Heart right ventricle (tissue), 16 donors: ENCODE measurements around the gene ACBD5. TPM values are rescaled to one million over a fixed set of nuclear protein-coding genes. Genes with fewer than 3 reads are reported as not detected.
A peak's percentile ranks its signal among the peaks of the same experiment; 100 is the strongest.

Experiments used
- ATAC-seq, 8 donors: fragments of 200-7000 bp; cut with Tn5 transposase; one replicate each; pipeline ENCODE4 v1.9.1; 2020; ENCODE audit warnings: mild to moderate bottlenecking in 8 of 8, moderate library complexity in 8 of 8, moderate number of reproducible peaks in 1 of 8
- DNase-seq, 2 donors: peaks; one replicate each; pipeline ENCODE4 v3.0.0-alpha.2; 2020
- H3K27ac ChIP-seq, 10 donors: fragments of 200-600 bp; sonication (generic) in 2 of 10; one replicate each; pipeline versions ENCODE4 v1.5.0 to v1.8.0; 2020 to 2022; ENCODE audit warnings: mild to moderate bottlenecking in 3 of 10
- H3K27me3 ChIP-seq, 7 donors: fragments of 200-600 bp; one replicate each; pipeline ENCODE4 v1.8.0; 2021 to 2022; ENCODE audit warnings: mild to moderate bottlenecking in 2 of 7
- H3K36me3 ChIP-seq, 9 donors: fragments of 200-600 bp; sonication (generic) in 1 of 9; one replicate each; pipeline versions ENCODE4 v1.5.0 to v1.8.0; 2020 to 2022; ENCODE audit warnings: mild to moderate bottlenecking in 2 of 9
- H3K4me1 ChIP-seq, 9 donors: fragments of 200-600 bp; sonication (generic) in 1 of 9; one replicate each; pipeline versions ENCODE4 v1.5.0 to v1.8.0; 2020 to 2022; ENCODE audit warnings: mild to moderate bottlenecking in 4 of 9
- H3K4me3 ChIP-seq, 10 donors: fragments of 200-600 bp; sonication (generic) in 2 of 10; one replicate each; pipeline versions ENCODE4 v1.5.0 to v1.8.0; 2020 to 2022; ENCODE audit warnings: mild to moderate bottlenecking in 7 of 10, moderate library complexity in 2 of 10
- H3K9me3 ChIP-seq, 11 donors: fragments of 200-600 bp in 10 of 11; sonication (generic) in 2 of 11; one replicate each; pipeline versions ENCODE4 v1.5.0 to v1.8.0; 2013 to 2022; ENCODE audit warnings: mild to moderate bottlenecking in 2 of 11, control low read depth in 1 of 11, moderate library complexity in 1 of 11
- WGBS, 2 donors: extraction: QIAGEN DNeasy Blood & Tissue Kit; methylation state at CpG; one replicate each; pipeline ENCODE4 v1.1.7; 2013; ENCODE audit warnings: inconsistent platforms in 1 of 2; 5-methylcytosine and 5-hydroxymethylcytosine counted together
- intact Hi-C, 10 donors: fragments of 100-400 bp; cut with DNase I; formaldehyde crosslinking; loops; one replicate each; pipeline versions ENCODE4 v1.11.1 to v1.14.2; 2022
- polyA plus RNA-seq, 2 donors: library from polyadenylated mRNA; stranded (reverse); fragments of 200-250 nt; gene quantifications; one replicate each; pipeline ENCODE4 v1.2.3, GENCODE V29; 2013
- total RNA-seq, 10 donors: library from RNA; stranded (reverse); fragmentation: NEBNext Ultra II Directional in 3 of 10; extraction: Animal tissue kit (Norgen Biotek cat#: 25700) in 3 of 10; gene quantifications; one replicate each; pipeline versions ENCODE4 v1.2.1 to v1.2.4, GENCODE V29; 2021 to 2023
- TF ChIP-seq, protein P1 (sequence below), 9 donors: fragments of 200-600 bp; sonication (generic) in 2 of 9; IDR thresholded peaks; one replicate each; pipeline versions ENCODE4 v1.5.0 to v1.8.0; 2021 to 2022; ENCODE audit warnings: antibody characterized with exemption in 9 of 9, mild to moderate bottlenecking in 5 of 9, moderate library complexity in 1 of 9
- donor health status: Arrhythmogenic right ventricular cardiomyopathy.
- donor health status: ischemic (EF 13 %, LVEDD 7.1; RV severe dilation, severe dysfunction).
- donor health status: healthy with polysubstance abuse.
- donor health status: DM: no; HTN: yes; CAD: no.
- donor health status: DM: no; HTN: no; CAD: no.
- donor health status: ischemic (EF 25% LVEDD 6.9; RV normal size, moderate dysfunction).
- donor health status: ischemic (EF 25% LVEDD 5.7; RV mildly dilated, moderate dysfunction).
- donor health status: healthy.
- donor health status: DM: yes; HTN: yes; CAD: no.
- donor health status: Ischemic cardiomyopathy.
- donor health status: ischemic (EF 35%, LVEDD 5.7; RV mildly dilated, moderate dysfunction).
- donor health status: nonischemic (EF 11% LVEDD 7.7; RV severe dilation, severe dysfunction).
- donor health status: DM: yes; HTN: yes; CAD: no.
- donor health status: PGD.
- donor health status: ischemic (EF 29% LVEDD 5.4; RV normal size, mild dysfunction).
- donor health status: nonischemic (EF 23%, LVEDD 6.1; RV moderate dilation, normal function).

Gene ACBD5
- total and polyA plus RNA-seq, 12 donors: 14.6 to 93.3 (median 72.7) TPM

DNA sequence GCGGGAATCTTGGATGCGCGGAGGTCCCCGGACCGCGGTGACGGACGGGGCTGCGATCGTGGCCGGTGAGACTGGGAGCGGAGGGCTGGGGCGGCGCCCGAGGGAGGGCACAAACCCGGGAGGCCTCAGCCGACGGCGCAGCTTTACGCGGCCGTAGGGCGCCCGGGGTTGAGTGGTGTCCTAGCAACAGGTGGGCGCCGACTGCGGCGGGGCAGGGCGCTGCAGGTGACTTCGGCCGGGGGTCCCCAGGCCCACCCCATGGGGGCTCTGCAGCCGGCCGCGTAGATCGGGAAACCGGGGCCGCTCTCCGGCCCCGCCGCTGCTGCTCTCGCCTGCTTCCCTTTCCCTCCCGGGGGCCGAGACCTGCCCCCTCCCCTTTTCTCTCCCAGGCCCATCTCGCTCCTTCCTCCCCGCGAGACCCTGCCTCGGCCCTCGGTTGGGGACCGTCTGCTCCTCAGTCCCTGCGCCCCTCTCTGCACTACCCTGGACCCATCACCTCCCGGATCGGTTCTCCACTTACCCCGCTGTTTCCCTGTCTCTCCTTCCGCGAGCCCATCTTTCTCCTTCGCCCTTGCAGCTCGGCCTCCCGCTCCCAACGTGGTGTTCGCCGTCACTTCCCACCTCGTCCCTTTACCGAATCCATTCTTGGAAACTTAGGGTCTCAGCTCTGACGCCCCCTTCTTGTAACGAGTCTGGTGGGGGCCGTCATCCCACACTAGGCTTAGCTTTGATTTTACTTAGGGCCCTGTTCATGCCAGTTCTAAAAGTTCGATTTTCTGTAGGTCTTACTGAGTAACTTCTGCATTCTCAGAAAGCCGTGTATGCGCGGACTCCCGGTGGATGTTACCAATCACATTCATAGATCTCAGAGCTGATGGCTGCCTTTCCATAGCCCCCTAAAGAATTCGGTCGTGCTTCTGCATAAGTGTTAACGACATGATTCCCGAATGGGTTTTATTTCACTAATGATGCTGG, 18.5 kb upstream of the ACBD5 start:
- Histone ChIP-seq H3K27me3 (peaks cover 0 to 53% (median 32%) of the 10 kb centered on the region in 7 donors), H3K36me3 (no peaks in the 10 kb centered on the region), H3K9me3 (peaks cover 0 to 5% (median 0%) of the 10 kb centered on the region in 11 donors), H3K27ac (peak overlapping the region in 8 of 10 donors; percentile 2 to 74 (median 36)), H3K4me3 (peak overlapping the region; percentile 48 to 82 (median 62)), H3K4me1 (peaks cover 0 to 14% (median 9%) of the 10 kb centered on the region in 9 donors)
- WGBS, 2 donors: 7 to 8% methylated on average over 55 to 75 of the region's 75 CpGs
- no peak for DNase-seq
- TF ChIP-seq, protein P1, sequence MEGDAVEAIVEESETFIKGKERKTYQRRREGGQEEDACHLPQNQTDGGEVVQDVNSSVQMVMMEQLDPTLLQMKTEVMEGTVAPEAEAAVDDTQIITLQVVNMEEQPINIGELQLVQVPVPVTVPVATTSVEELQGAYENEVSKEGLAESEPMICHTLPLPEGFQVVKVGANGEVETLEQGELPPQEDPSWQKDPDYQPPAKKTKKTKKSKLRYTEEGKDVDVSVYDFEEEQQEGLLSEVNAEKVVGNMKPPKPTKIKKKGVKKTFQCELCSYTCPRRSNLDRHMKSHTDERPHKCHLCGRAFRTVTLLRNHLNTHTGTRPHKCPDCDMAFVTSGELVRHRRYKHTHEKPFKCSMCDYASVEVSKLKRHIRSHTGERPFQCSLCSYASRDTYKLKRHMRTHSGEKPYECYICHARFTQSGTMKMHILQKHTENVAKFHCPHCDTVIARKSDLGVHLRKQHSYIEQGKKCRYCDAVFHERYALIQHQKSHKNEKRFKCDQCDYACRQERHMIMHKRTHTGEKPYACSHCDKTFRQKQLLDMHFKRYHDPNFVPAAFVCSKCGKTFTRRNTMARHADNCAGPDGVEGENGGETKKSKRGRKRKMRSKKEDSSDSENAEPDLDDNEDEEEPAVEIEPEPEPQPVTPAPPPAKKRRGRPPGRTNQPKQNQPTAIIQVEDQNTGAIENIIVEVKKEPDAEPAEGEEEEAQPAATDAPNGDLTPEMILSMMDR (IDR thresholded peaks at IDR 0.05): no peak
- peak; percentile 51 to 91 (median 65) for ATAC-seq
- intact Hi-C loops: no loop called here

DNA sequence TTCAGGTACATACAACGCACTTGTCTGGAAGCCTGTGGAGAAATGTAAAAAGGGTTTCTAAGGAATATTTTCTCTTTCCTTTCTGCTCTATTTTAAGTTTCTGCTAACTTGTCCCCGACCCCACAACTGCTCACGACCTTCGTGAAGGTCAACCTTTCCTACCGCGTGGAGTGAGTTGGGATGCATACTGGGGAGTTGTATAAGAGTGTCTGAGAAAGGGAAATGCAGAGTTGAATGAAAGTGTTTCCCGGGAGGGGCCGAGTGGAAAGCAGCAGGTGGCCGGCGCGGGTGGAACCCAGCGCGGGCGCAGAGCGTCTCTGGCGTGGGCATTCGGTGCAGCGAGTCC, 17.9 kb upstream of the ACBD5 start:
- Histone ChIP-seq H3K36me3 (no peaks in the 10 kb centered on the region), H3K4me1 (peaks cover 0 to 14% (median 9%) of the 10 kb centered on the region in 9 donors), H3K27ac (peak overlapping the region in 6 of 10 donors; percentile 2 to 74 (median 36)), H3K9me3 (peaks cover 0 to 5% (median 0%) of the 10 kb centered on the region in 11 donors), H3K27me3 (peaks cover 0 to 53% (median 32%) of the 10 kb centered on the region in 7 donors), H3K4me3 (peak overlapping the region; percentile 48 to 82 (median 62))
- WGBS, 2 donors: 5 to 6% methylated on average over 18 of the region's 18 CpGs
- peak in 2 of 8 donors; percentile 14 to 34 for ATAC-seq
- intact Hi-C loops: no loop called here
- no peak for DNase-seq
- TF ChIP-seq, protein P1 (IDR thresholded peaks at IDR 0.05): no peak

DNA sequence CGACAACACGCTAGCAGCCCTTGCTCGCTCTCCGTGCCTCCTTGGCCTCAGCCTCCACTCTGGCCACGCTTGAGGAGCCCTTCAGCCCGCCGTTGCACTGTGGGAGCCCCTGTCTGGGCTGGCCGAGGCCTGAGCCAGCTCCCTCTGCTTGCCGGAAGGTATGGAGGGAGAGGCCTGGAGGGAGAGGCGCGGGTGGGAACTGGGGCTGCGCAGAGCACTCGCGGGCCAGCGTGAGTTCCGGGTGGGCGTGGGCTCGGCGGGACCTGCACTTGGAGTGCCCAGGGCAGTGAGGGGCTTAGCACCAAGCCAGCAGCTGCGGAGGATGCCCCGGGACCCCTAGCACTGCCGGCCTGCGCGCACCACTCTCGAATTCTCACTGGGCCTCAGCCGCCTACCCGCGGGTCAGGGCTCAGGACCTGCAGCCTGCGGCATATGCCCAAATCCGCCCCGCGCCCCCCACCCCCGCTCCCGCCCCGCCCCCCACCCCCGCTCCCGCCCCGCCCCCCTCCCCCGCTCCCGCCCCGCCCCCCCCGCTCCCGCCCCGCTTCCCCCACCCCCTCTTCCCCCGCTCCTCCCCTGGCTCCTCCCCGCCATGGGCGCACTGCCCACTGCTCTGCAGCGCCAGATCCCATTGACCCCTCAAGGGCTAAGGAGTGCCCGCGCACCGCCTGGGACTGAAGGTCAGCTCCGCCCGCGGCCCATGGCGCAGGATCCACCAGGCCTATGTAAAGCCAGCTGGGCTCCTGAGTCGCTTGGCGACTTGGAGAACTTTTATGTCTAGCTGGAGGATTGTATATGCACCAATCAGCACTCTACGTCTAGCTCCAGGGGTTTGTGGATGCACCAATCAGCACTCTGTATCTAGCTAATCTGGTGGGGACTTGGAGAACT, 15.9 kb upstream of the ACBD5 start:
- no peak overlapping the region for H3K27ac ChIP-seq
- 94 to 98% methylated on average over 39 to 46 of the region's 58 CpGs for WGBS, 2 donors
- intact Hi-C loops: no loop called here
- H3K9me3 ChIP-seq: peaks cover 0 to 5% (median 0%) of the 10 kb centered on the region in 11 donors
- peaks cover 0 to 43% (median 31%) of the 10 kb centered on the region in 7 donors for H3K27me3 ChIP-seq
- H3K4me1 ChIP-seq: peaks cover 0 to 20% (median 9%) of the 10 kb centered on the region in 9 donors
- no peak overlapping the region for H3K4me3 ChIP-seq
- no peak for ATAC-seq
- H3K36me3 ChIP-seq: no peaks in the 10 kb centered on the region
- no peak for DNase-seq
- TF ChIP-seq, protein P1 (IDR thresholded peaks at IDR 0.05): no peak

DNA sequence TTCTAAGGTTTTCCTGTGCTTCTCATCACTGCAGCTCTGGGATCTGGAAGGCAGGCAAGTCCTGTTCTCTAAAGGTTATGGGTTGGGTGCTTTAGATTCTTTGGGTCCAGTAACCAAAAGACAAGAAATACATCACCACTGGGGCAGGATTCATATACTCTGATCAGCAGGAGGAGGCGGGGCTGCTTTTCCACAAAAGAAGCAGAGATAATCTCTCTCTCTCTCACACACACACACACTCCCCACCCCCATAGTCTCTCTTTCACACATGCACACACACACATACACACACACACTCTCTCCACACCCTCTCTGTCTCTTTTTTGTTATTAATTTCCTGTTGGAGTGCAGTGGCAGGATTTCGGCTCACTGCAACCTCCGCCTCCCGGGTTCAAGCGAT, 13.0 kb upstream of the ACBD5 start:
- peaks cover 0 to 15% (median 2%) of the 10 kb centered on the region in 7 donors for H3K27me3 ChIP-seq
- no peak for ATAC-seq
- 86% methylated on average over 5 of the region's 5 CpGs for WGBS, 2 donors
- DNase-seq: no peak
- intact Hi-C loops: no loop called here
- peaks cover 0 to 9% (median 4%) of the 10 kb centered on the region in 9 donors for H3K4me1 ChIP-seq
- H3K36me3 ChIP-seq: no peaks in the 10 kb centered on the region
- peaks cover 0 to 5% (median 0%) of the 10 kb centered on the region in 11 donors for H3K9me3 ChIP-seq
- no peak overlapping the region for H3K27ac ChIP-seq
- no peak overlapping the region for H3K4me3 ChIP-seq
- TF ChIP-seq, protein P1 (IDR thresholded peaks at IDR 0.05): no peak
